B cell (primary cell): ENCODE results near the gene MZF1. TPM values are rescaled to one million over a fixed set of nuclear protein-coding genes. Genes with fewer than 3 reads are reported as not detected.

Source experiments
- ATAC-seq: fragments of 200-7000 bp; cut with Tn5 transposase; one replicate; pipeline ENCODE4 v1.10.0; 2021; ENCODE audit warnings: low read depth, mild to moderate bottlenecking, moderate number of reproducible peaks, moderate library complexity
- CTCF ChIA-PET: fragments of 350-600 bp; sonication (Branson Sonifier 250); formaldehyde crosslinking; loops from one replicate; lab custom pipeline; 2021; ENCODE audit warnings: antibody characterized with exemption, inconsistent platforms; lab: Charles Lee
- POLR2A ChIA-PET: fragments of 350-600 bp; sonication (Branson Sonifier 250); formaldehyde crosslinking; loops from one replicate; lab custom pipeline; 2021; ENCODE audit warnings: antibody characterized with exemption; lab: Charles Lee
- DNase-seq: peaks from one replicate; pipeline ENCODE4 v3.0.0; 2013
- H2AFZ ChIP-seq: 2 replicates; pipeline ENCODE4 v1.6.1; 2012; ENCODE audit warnings: mild to moderate bottlenecking, low read depth, low read length; ENCODE audit not compliant: insufficient read depth, poor library complexity, severe bottlenecking
- H3K27ac ChIP-seq, 2 donors: 1 replicate in 1 of 2; 2 replicates in 1 of 2; pipeline ENCODE4 v1.5.1; 2012 to 2013; ENCODE audit warnings: low read length in 2 of 2, mild to moderate bottlenecking in 2 of 2, moderate library complexity in 1 of 2
- H3K27me3 ChIP-seq, 4 experiments: fragments of 200-600 bp in 1 of 4; sonication (generic) in 1 of 4; replicated peaks in 1 of 4; 1 replicate in 2 of 4; 2 replicates in 2 of 4; pipeline versions ENCODE4 v1.6.1 to v1.7.0; 2013 to 2016; ENCODE audit warnings: low read length in 3 of 4, mild to moderate bottlenecking in 2 of 4, mixed read lengths in 1 of 4, moderate library complexity in 1 of 4; ENCODE audit not compliant: insufficient read depth in 4 of 4, control insufficient read depth in 3 of 4; ENCODE audit errors: control extremely low read depth in 1 of 4
- H3K36me3 ChIP-seq, 2 experiments: replicated peaks in 1 of 2; 1 replicate in 1 of 2; 2 replicates in 1 of 2; pipeline versions ENCODE4 v1.6.1 to v1.7.1; 2013; ENCODE audit warnings: low read length in 1 of 2; ENCODE audit not compliant: insufficient read depth in 2 of 2, control insufficient read depth in 1 of 2; ENCODE audit errors: control extremely low read depth in 1 of 2, extremely low read depth in 1 of 2
- H3K4me1 ChIP-seq, 2 donors: fragments of 200-600 bp in 1 of 2; sonication (generic) in 1 of 2; 1 replicate in 1 of 2; 2 replicates in 1 of 2; pipeline versions ENCODE4 v1.5.1 to v1.6.1; 2013 to 2017; ENCODE audit warnings: low read length in 2 of 2; ENCODE audit not compliant: control insufficient read depth in 2 of 2, insufficient read depth in 2 of 2
- H3K4me2 ChIP-seq: replicated peaks from 2 replicates; pipeline ENCODE3; 2012; ENCODE audit warnings: mild to moderate bottlenecking, low read depth, low read length; ENCODE audit not compliant: poor library complexity, severe bottlenecking
- H3K4me3 ChIP-seq, 5 experiments: fragments of 200-600 bp in 1 of 5; sonication (generic) in 1 of 5; 1 replicate in 3 of 5; 2 replicates in 2 of 5; pipeline versions ENCODE4 v1.5.1 to v1.7.0; 2011 to 2016; ENCODE audit warnings: low read length in 4 of 5, mild to moderate bottlenecking in 4 of 5, low read depth in 2 of 5, control low read depth in 1 of 5, moderate library complexity in 1 of 5; ENCODE audit not compliant: insufficient read depth in 1 of 5; ENCODE audit errors: control extremely low read depth in 1 of 5, extremely low read depth in 1 of 5
- H3K79me2 ChIP-seq: fragments of 200-600 bp; sonication (generic); one replicate; pipeline ENCODE4 v1.6.0; 2016; ENCODE audit warnings: low read length; ENCODE audit not compliant: control insufficient read depth, insufficient read depth
- H3K9ac ChIP-seq: fragments of 200-600 bp; sonication (generic); 2 replicates; pipeline ENCODE4 v1.6.1; 2017; ENCODE audit warnings: mild to moderate bottlenecking, low read length, moderate library complexity
- H3K9me3 ChIP-seq, 3 donors: one replicate each; pipeline versions ENCODE4 v1.6.1 to v1.7.1; 2013; ENCODE audit warnings: low read length in 2 of 3; ENCODE audit not compliant: control insufficient read depth in 2 of 3, insufficient read depth in 1 of 3; ENCODE audit errors: control extremely low read depth in 1 of 3
- H4K20me1 ChIP-seq: 2 replicates; pipeline ENCODE4 v1.6.0; 2012; ENCODE audit warnings: mild to moderate bottlenecking, low read length; ENCODE audit not compliant: insufficient read depth, control insufficient read depth, poor library complexity, severe bottlenecking
- H3K27ac Mint-ChIP-seq: one replicate; pipeline ENCODE4 v1.8.0; 2021; ENCODE audit warnings: mixed read lengths
- H3K27me3 Mint-ChIP-seq: one replicate; pipeline ENCODE4 v1.8.0; 2021; ENCODE audit warnings: mixed read lengths
- H3K4me1 Mint-ChIP-seq: one replicate; pipeline ENCODE4 v1.8.0; 2021; ENCODE audit warnings: mixed read lengths
- H3K4me3 Mint-ChIP-seq: one replicate; pipeline ENCODE4 v1.8.0; 2021; ENCODE audit warnings: mixed read lengths
- H3K9me3 Mint-ChIP-seq: one replicate; pipeline ENCODE4 v1.8.0; 2022; ENCODE audit warnings: mixed read lengths; ENCODE audit not compliant: insufficient read depth
- CTCF ChIP-seq: fragments of 200-600 bp; IDR thresholded peaks from one replicate; pipeline ENCODE4 v1.8.0; 2022; ENCODE audit warnings: antibody characterized with exemption, mild to moderate bottlenecking
- EZH2 ChIP-seq: IDR thresholded peaks from 2 replicates; pipeline ENCODE4 v1.6.1; 2012; ENCODE audit warnings: borderline replicate concordance, low read depth, mild to moderate bottlenecking, moderate library complexity, low read length; ENCODE audit not compliant: insufficient read depth, poor library complexity, severe bottlenecking
- WGBS: methylation state at CpG from one replicate; pipeline ENCODE4 v1.1.5; 2013; ENCODE audit warnings: missing lambda C conversion rate; ENCODE audit not compliant: insufficient coverage; 5-methylcytosine and 5-hydroxymethylcytosine counted together
- intact Hi-C: fragments of 100-400 bp; cut with micrococcal nuclease; formaldehyde crosslinking; loops from one replicate; pipeline ENCODE4 v1.10.0; 2022
- polyA plus RNA-seq: library from polyadenylated mRNA; depleted of rRNA; stranded (reverse); fragments of >200 nt; gene quantifications from 2 replicates; pipeline ENCODE4 v1.2.3, GENCODE V29; 2012
- total RNA-seq, 2 donors: library from RNA; stranded (reverse); fragments of 120-200 nt in 1 of 2; gene quantifications; 1 replicate in 1 of 2; 2 replicates in 1 of 2; pipeline versions ENCODE4 v1.2.3 to v1.2.4, GENCODE V29; 2013 to 2022

The MZF1 gene
- total and polyA plus RNA-seq, 2 donors (not counting 1 experiment from before 2014, with no cell fraction given) = 79.4 to 95.8 TPM

- H4K20me1 ChIP-seq = peaks cover 7% of the 10 kb centered on the region
- peak overlapping the region; percentile 87 for H3K4me2 ChIP-seq
- peak overlapping the region; percentile 87 for H3K27ac Mint-ChIP-seq
- peaks cover 47% of the 10 kb centered on the region for H3K4me1 Mint-ChIP-seq
- ATAC-seq (no peak), DNase-seq (no peak)
- H3K27me3 Mint-ChIP-seq = no peaks in the 10 kb centered on the region
- intact Hi-C loops = no loop called here
- peaks cover 0 to 3% of the 10 kb centered on the region in 2 experiments for H3K36me3 ChIP-seq
- no peak overlapping the region for H3K4me3 ChIP-seq
- no peak overlapping the region for H3K9ac ChIP-seq
- WGBS = 89% methylated on average over 5 of the region's 6 CpGs
- peaks cover 3% of the 10 kb centered on the region for H3K79me2 ChIP-seq
- ChIA-PET POLR2A (interaction anchor here (1.4 kb wide), 1 partner anchor 9 kb away, joined by 3 read pairs; the partner anchor contains the start of gene CHMP2A), CTCF (interaction anchor here (1.1 to 1.3 kb wide), 2 partner anchors 9 to 18 kb away, joined by 3 to 6 read pairs; partner anchors contain the start of gene CHMP2A)
- no peaks in the 10 kb centered on the region for H3K27me3 ChIP-seq
- peaks cover 24 to 35% of the 10 kb centered on the region in 2 donors for H3K4me1 ChIP-seq
- H3K9me3 Mint-ChIP-seq = no peaks in the 10 kb centered on the region
- H3K4me3 Mint-ChIP-seq = peak overlapping the region; percentile 96
- TF ChIP-seq CTCF (no peak), EZH2 (no peak)
- H3K27ac ChIP-seq = no peak overlapping the region
- H2AFZ ChIP-seq = no peak overlapping the region
- peaks cover 0 to 9% (median 0%) of the 10 kb centered on the region in 3 donors for H3K9me3 ChIP-seq
Observed at GRCh38 chr19:58563823-58564222, 9.3 kb downstream of the MZF1 start.

- Histone ChIP-seq H3K79me2 (peaks cover 1% of the 10 kb centered on the region), H3K36me3 (peaks cover 0 to 3% of the 10 kb centered on the region in 2 experiments), H3K4me1 (peaks cover 24 to 35% of the 10 kb centered on the region in 2 donors), H3K4me3 (peak overlapping the region; percentile 26 to 59 (median 36)), H3K9ac (peak overlapping the region; percentile 50), H3K9me3 (peaks cover 0 to 9% (median 0%) of the 10 kb centered on the region in 3 donors), H3K27me3 (no peaks in the 10 kb centered on the region), H2AFZ (peak overlapping the region; percentile 60), H4K20me1 (peaks cover 7% of the 10 kb centered on the region), H3K27ac (no peak overlapping the region), H3K4me2 (peak overlapping the region; percentile 87)
- ChIA-PET CTCF (interaction anchor here (0.6 to 3.3 kb wide), 3 partner anchors 9 to 43 kb away, joined by 3 to 10 read pairs (median 3); partner anchors contain the start of gene MZF1), POLR2A (interaction anchor here (1.2 to 1.6 kb wide), 3 partner anchors 9 to 43 kb away, joined by 3 to 8 read pairs (median 7); partner anchors contain the start of genes CHMP2A and ZBTB45)
- intact Hi-C loops = no loop called here
- Mint-ChIP-seq H3K4me1 (peaks cover 49% of the 10 kb centered on the region), H3K9me3 (no peaks in the 10 kb centered on the region), H3K4me3 (peak overlapping the region; percentile 96), H3K27ac (peak overlapping the region; percentile 87), H3K27me3 (no peaks in the 10 kb centered on the region)
- DNase-seq (no peak), ATAC-seq (no peak)
- 3% methylated on average over 40 of the region's 40 CpGs for WGBS
- TF ChIP-seq CTCF (no peak), EZH2 (no peak)
Observed at GRCh38 chr19:58563034-58563573, 10.0 kb downstream of the MZF1 start.
